GM21390 (cell line): ENCODE data around the gene SLC25A38.
A peak's percentile ranks its signal among the peaks of the same experiment; 100 is the strongest.
"Not testable (repeated sequence)": the region's sequence is repeated elsewhere in the genome, so short reads cannot be mapped to it uniquely, and the experiment has no call there.

Source experiments
- ATAC-seq: cut with Tn5 transposase; IDR thresholded peaks from one replicate; pipeline ENCODE4 v1.9.1; 2021; ENCODE audit not compliant: unreplicated experiment

SLC25A38 gene

GRCh38 chr3:39383045-39383880, at the start of gene SLC25A38:
SLC25A38 (plus strand) TSS chr3:39383370; CDS start chr3:39383725, 355 bp downstream.
- ATAC-seq = peak; percentile 70

GRCh38 chr3:39333607-39334006, 49.6 kb upstream of the SLC25A38 start:
- no peak for ATAC-seq

- no peak for ATAC-seq
Observed at GRCh38 chr3:39334205-39334604, 49.0 kb upstream of the SLC25A38 start.

GRCh38 chr3:39338201-39338600, 45.0 kb upstream of the SLC25A38 start:
- ATAC-seq = no peak

GRCh38 chr3:39339086-39339485, 44.1 kb upstream of the SLC25A38 start:
- ATAC-seq = no peak

- ATAC-seq = no peak
Observed at GRCh38 chr3:39343076-39343717, 40.0 kb upstream of the SLC25A38 start.

GRCh38 chr3:39343760-39344159, 39.4 kb upstream of the SLC25A38 start:
- no peak for ATAC-seq

- no peak for ATAC-seq
Observed at GRCh38 chr3:39344746-39345344, 38.3 kb upstream of the SLC25A38 start.

GRCh38 chr3:39346785-39347585, 36.2 kb upstream of the SLC25A38 start:
- peak; percentile 92 for ATAC-seq

GRCh38 chr3:39347586-39347876, 35.6 kb upstream of the SLC25A38 start:
- ATAC-seq = peak; percentile 15

GRCh38 chr3:39349080-39349479, 34.1 kb upstream of the SLC25A38 start:
- ATAC-seq = no peak

- ATAC-seq = no peak
Observed at GRCh38 chr3:39350714-39351113, 32.5 kb upstream of the SLC25A38 start.

GRCh38 chr3:39351134-39351533, 32.0 kb upstream of the SLC25A38 start:
- not testable (repeated sequence) for ATAC-seq

- ATAC-seq = not testable (repeated sequence)
Observed at GRCh38 chr3:39353168-39353927, 29.8 kb upstream of the SLC25A38 start.

- no peak for ATAC-seq
Observed at GRCh38 chr3:39358333-39358732, 24.8 kb upstream of the SLC25A38 start.

- ATAC-seq = no peak
Observed at GRCh38 chr3:39361252-39361927, 21.8 kb upstream of the SLC25A38 start.

GRCh38 chr3:39362192-39362591, 21.0 kb upstream of the SLC25A38 start:
- ATAC-seq = no peak

GRCh38 chr3:39362812-39363211, 20.4 kb upstream of the SLC25A38 start:
- no peak for ATAC-seq

- not testable (repeated sequence) for ATAC-seq
Observed at GRCh38 chr3:39370450-39370849, 12.7 kb upstream of the SLC25A38 start.

GRCh38 chr3:39372833-39373232, 10.3 kb upstream of the SLC25A38 start:
- no peak for ATAC-seq
